Body of pancreas (tissue), 4 donors: ENCODE measurements around the gene ACSF3. TPM values are rescaled to one million over a fixed set of nuclear protein-coding genes. Genes with fewer than 3 reads are reported as not detected.

Experiments
- ATAC-seq: fragments of 150-250 bp; one replicate; pipeline ENCODE4 v1.9.1; 2016
- DNase-seq, 4 donors: peaks; one replicate each; pipeline ENCODE4 v3.0.0-alpha.2; 2019
- H3K27ac ChIP-seq, 4 donors: fragments of 200-600 bp; sonication (generic); 1 replicate in 3 of 4; 2 replicates in 1 of 4; pipeline versions ENCODE4 v1.5.1 to v1.6.1; 2016 to 2019; ENCODE audit warnings: mild to moderate bottlenecking in 1 of 4, mixed read lengths in 1 of 4, moderate library complexity in 1 of 4
- H3K27me3 ChIP-seq, 2 donors: fragments of 200-600 bp; sonication (generic); one replicate each; pipeline ENCODE4 v1.6.0; 2016; ENCODE audit warnings: mild to moderate bottlenecking in 1 of 2
- H3K36me3 ChIP-seq, 2 donors: fragments of 200-600 bp; sonication (generic); replicated peaks in 1 of 2; 2 replicates each; pipeline ENCODE4 v1.5.1; 2016; ENCODE audit warnings: low read depth in 2 of 2; ENCODE audit not compliant: insufficient read depth in 1 of 2
- H3K4me1 ChIP-seq: fragments of 200-600 bp; sonication (generic); one replicate; pipeline ENCODE4 v1.6.0; 2016
- H3K4me3 ChIP-seq, 2 donors: fragments of 200-600 bp; sonication (generic); 1 replicate in 1 of 2; 2 replicates in 1 of 2; pipeline ENCODE4 v1.5.1; 2016 to 2019
- H3K9me3 ChIP-seq, 3 donors: fragments of 200-600 bp; sonication (generic); 1 replicate in 2 of 3; 2 replicates in 1 of 3; pipeline ENCODE4 v1.5.1; 2016
- CTCF ChIP-seq, 7 experiments: fragments of 450-650 bp in 4 of 7; fragments of 200-600 bp in 3 of 7; sonication (generic) in 3 of 7; IDR thresholded peaks; one replicate each; pipeline ENCODE4 v1.5.1; 2016 to 2019; ENCODE audit warnings: antibody characterized with exemption in 7 of 7
- POLR2A ChIP-seq, 3 donors: fragments of 450-650 bp; IDR thresholded peaks; one replicate each; pipeline ENCODE4 v1.6.1; 2016; ENCODE audit warnings: antibody characterized with exemption in 3 of 3, mild to moderate bottlenecking in 2 of 3
- WGBS, 2 donors: methylation state at CpG; one replicate each; pipeline ENCODE4 v1.1.5; 2017; 5-methylcytosine and 5-hydroxymethylcytosine counted together
- intact Hi-C: fragments of 100-400 bp; cut with DNase I; formaldehyde crosslinking; loops from one replicate; pipeline ENCODE4 v1.15.1; 2023
- total RNA-seq, 2 donors: library from RNA; depleted of rRNA; stranded (reverse); fragments of >200 nt; gene quantifications; one replicate each; pipeline ENCODE4 v1.1.0, GENCODE V29; 2016

Gene ACSF3
- 10 to 100 TPM; 22.1 to 48.8 TPM for total RNA-seq

- TF ChIP-seq CTCF (IDR thresholded peaks at IDR 0.05) (peak in 1 of 7 experiments; percentile 6), POLR2A (IDR thresholded peaks at IDR 0.05) (peak in 1 of 3 donors; percentile 9)
- no peaks in the 10 kb centered on the region for H3K36me3 ChIP-seq
- 1% methylated on average over 17 to 95 of the region's 110 CpGs for WGBS, 2 donors
- intact Hi-C loops, result no loop called here
- peak; percentile 86 for ATAC-seq
- H3K4me1 ChIP-seq, result peaks cover 50% of the 10 kb centered on the region
- DNase-seq, result peak; percentile 56 to 74 (median 66)
- H3K27ac ChIP-seq, result peak within 1 kb of the TSS in 3 of 4 donors; percentile 41 to 57 (median 53)
- peaks cover 0 to 5% of the 10 kb centered on the region in 2 donors for H3K27me3 ChIP-seq
- H3K9me3 ChIP-seq, result no peaks in the 10 kb centered on the region
- peak within 1 kb of the TSS; percentile 16 to 78 for H3K4me3 ChIP-seq
These were observed at the start of gene ACSF3 for GRCh38 chr16:89093602-89094251. TSS of gene ACSF3 (plus strand) at chr16:89093852. CDS start at chr16:89100682, 6,830 bp downstream.

GRCh38 chr16:89044418-89045180 is 49.1 kb upstream of the ACSF3 start:
- ATAC-seq (no peak), DNase-seq (no peak)
- no peaks in the 10 kb centered on the region for H3K4me1 ChIP-seq
- TF ChIP-seq CTCF (IDR thresholded peaks at IDR 0.05) (no peak), POLR2A (IDR thresholded peaks at IDR 0.05) (no peak)
- no peaks in the 10 kb centered on the region for H3K9me3 ChIP-seq
- intact Hi-C loops, result no loop called here
- peaks cover 0 to 1% of the 10 kb centered on the region in 2 donors for H3K27me3 ChIP-seq
- no peaks in the 10 kb centered on the region for H3K36me3 ChIP-seq
- H3K4me3 ChIP-seq, result no peak overlapping the region
- H3K27ac ChIP-seq, result no peak overlapping the region
- 47 to 53% methylated on average over 25 to 27 of the region's 29 CpGs for WGBS, 2 donors

GRCh38 chr16:89045181-89045815 is 48.4 kb upstream of the ACSF3 start:
- Histone ChIP-seq H3K27ac (no peak overlapping the region), H3K4me3 (no peak overlapping the region), H3K9me3 (no peaks in the 10 kb centered on the region), H3K4me1 (no peaks in the 10 kb centered on the region), H3K36me3 (no peaks in the 10 kb centered on the region), H3K27me3 (peaks cover 0 to 6% of the 10 kb centered on the region in 2 donors)
- WGBS, 2 donors, result 58 to 74% methylated on average over 10 to 12 of the region's 12 CpGs
- ATAC-seq (no peak), DNase-seq (no peak)
- intact Hi-C loops, result no loop called here
- TF ChIP-seq CTCF (IDR thresholded peaks at IDR 0.05), result no peak

GRCh38 chr16:89045881-89046280 is 47.8 kb upstream of the ACSF3 start:
- no peak overlapping the region for H3K4me3 ChIP-seq
- 59 to 82% methylated on average over 4 of the region's 4 CpGs for WGBS, 2 donors
- TF ChIP-seq CTCF (IDR thresholded peaks at IDR 0.05) (no peak), POLR2A (IDR thresholded peaks at IDR 0.05) (no peak)
- no peak overlapping the region for H3K27ac ChIP-seq
- H3K9me3 ChIP-seq, result no peaks in the 10 kb centered on the region
- ATAC-seq (no peak), DNase-seq (no peak)
- peaks cover 0 to 6% of the 10 kb centered on the region in 2 donors for H3K27me3 ChIP-seq
- intact Hi-C loops, result no loop called here
- H3K4me1 ChIP-seq, result no peaks in the 10 kb centered on the region
- H3K36me3 ChIP-seq, result no peaks in the 10 kb centered on the region
